ELF-1 (cell line): ENCODE results near the gene TAAR5.
"Not testable (repeated sequence)": the region's sequence is repeated elsewhere in the genome, so short reads cannot be mapped to it uniquely, and the experiment has no call there.

Source experiments
- DNase-seq: peaks from one replicate; pipeline ENCODE4 v3.0.0-alpha.2; 2016; ENCODE audit warnings: low read depth, low spot score

Gene TAAR5, protein sequence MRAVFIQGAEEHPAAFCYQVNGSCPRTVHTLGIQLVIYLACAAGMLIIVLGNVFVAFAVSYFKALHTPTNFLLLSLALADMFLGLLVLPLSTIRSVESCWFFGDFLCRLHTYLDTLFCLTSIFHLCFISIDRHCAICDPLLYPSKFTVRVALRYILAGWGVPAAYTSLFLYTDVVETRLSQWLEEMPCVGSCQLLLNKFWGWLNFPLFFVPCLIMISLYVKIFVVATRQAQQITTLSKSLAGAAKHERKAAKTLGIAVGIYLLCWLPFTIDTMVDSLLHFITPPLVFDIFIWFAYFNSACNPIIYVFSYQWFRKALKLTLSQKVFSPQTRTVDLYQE

DNA sequence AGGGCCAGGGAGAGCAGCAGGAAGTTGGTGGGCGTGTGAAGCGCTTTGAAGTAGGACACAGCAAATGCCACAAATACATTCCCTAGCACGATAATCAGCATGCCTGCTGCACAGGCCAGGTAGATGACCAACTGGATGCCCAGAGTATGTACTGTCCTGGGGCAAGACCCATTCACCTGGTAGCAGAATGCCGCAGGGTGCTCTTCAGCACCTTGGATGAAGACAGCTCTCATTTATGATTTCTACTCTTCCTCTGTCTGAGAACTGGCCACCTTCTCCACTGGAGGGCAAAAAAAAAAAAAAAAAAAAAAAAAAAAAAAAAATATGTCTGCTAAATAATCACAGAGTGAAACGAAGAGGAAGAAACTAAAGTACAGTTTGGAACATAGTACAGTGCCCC lies at the start of gene TAAR5:
Gene TAAR5, minus strand, starts transcription at position 288 of the 400 bp plus-strand sequence. Its CDS starts 55 bp downstream, at position 233.
- DNase-seq: no peak

DNA sequence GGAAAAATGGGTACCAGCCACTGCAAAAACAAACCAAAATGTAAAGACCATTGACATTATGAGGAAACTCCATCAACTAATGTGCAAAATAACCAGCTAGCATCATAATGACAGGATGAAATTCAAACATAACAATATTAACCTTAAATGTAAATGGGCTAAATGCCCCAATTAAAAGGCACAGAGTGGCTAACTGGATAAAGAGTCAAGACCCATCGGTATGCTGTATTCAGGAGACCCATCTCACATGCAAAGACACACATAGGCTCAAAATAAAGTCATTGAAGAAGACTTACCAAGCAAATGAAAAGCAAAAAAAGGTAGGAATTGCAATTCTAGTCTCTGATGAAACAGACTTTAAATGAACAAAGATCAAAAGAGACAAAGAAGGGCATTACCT lies 47.6 kb upstream of the TAAR5 start:
- not testable (repeated sequence) for DNase-seq

DNA sequence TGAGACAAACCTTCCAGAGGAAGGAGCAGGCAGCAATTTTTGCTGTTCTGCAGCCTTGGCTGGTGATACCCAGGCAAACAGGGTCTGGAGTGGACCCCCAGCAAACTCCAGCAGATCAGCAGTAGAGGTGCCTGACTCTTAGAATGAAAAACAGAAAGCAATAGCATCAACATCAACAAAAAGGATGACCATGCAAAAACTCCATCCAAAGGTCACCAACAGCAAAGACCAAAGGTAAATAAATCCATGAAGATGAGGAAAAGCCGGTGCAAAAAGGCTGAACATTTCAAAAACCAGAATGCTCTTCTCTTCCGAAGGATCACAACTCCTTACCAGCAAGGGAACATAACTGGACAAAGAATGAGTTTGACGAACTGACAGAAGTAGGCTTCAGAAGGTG lies 46.4 kb upstream of the TAAR5 start:
- not testable (repeated sequence) for DNase-seq

DNA sequence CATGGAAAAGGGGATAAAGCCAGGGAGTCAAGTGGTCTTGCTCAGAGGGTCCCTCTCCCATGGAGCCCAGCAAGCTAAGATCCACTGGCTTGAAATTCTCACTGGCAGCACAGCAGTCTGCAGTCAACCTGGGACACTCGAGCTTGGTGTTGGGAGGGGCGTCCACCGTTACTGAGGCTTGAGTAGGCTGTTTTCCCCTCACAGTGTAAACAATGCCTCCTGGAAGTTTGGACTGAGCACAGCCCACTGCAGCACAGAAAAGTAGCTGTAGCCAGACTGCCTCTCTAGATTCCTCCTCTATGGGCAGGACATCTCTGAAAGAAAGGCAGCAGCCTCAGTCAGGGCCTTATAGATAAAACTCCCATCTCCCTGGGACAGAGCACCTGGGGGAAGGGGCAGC lies 45.7 kb upstream of the TAAR5 start:
- not testable (repeated sequence) for DNase-seq

GRCh38 chr6:132634796-132635195 lies 45.3 kb upstream of the TAAR5 start:
- DNase-seq: no peak

GRCh38 chr6:132633362-132633761 lies 43.8 kb upstream of the TAAR5 start:
- peak; percentile 5 for DNase-seq

DNA sequence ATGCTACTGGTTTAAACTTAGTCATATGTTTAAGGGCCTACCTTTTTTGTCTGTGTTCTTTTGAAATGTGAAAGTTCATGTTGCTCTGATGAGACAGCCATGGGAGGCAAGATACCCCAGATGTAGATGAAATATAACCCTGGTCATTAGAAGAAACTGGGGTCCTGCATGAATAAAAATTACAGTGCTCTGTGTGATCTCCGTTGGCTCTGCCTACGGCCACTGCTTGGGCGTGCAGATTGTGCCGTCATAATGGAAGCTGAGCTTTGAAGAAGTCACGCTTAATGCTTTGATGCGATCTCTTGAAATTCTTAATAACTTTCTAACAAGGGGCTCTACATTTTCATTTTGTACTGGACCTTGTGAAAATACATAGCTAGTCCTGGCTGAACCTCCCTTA lies 34.6 kb upstream of the TAAR5 start, which contains the start of gene TAAR2:
Gene TAAR2, minus strand, starts transcription at position 101 of the 400 bp plus-strand sequence. Its CDS starts 0 bp downstream, at position 101.
- no peak for DNase-seq

- no peak for DNase-seq
These were observed 33.7 kb upstream of the TAAR5 start for GRCh38 chr6:132623106-132623845.

- no peak for DNase-seq
These were observed 27.1 kb upstream of the TAAR5 start for GRCh38 chr6:132616677-132617076.

GRCh38 chr6:132614554-132614953 lies 25.0 kb upstream of the TAAR5 start:
- DNase-seq: no peak

- no peak for DNase-seq
These were observed 23.0 kb upstream of the TAAR5 start for GRCh38 chr6:132612449-132613108.

DNA sequence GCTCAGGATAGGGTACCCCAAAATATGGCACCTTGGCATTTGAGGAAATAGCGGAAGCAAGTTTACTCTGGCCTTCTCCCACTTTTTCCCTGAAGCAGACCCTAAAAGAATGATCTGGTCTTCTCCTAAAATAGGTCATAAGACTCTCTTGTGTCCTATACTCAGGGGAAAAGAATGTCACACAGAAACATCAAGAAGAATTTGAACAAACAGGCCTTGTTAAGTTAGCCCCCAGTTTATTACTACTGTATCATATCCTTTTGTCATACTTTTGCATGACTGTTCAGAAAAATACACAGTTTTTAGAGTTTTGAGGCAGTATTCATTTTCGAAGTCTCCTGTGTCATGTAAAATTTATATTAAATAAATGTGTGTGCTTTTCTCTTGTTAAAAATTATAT lies 22.1 kb upstream of the TAAR5 start:
- no peak for DNase-seq

DNA sequence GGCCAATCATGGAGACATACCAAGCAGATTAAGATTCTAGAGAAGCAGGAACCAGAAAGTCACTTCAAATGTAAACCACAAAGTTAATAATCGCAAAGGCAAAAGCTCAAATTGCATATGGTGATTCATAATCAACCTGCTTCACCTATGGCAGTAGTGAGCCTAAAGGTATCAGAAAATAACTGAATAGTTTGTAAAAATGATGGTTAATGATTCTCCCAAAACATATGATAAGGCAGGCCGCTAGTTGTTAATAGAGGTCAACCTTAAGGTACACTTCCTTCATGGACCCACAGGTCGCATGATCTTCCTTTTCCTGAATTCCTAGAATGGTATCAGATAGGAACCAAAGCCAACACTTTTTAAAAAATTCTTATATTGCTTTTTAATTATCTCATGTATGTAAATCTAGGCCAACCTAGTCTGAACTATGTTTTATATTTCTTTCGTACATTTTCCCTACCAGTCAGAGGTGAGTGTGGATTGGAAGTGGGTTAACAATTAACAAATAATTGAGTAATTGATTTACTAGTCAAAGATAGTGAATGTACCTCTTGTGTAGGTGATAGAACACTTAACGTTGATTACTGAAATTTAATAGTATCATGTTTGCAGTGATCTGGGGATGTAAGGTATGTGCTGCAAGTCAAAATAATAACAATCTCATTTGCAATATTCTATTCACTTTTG lies 18.1 kb upstream of the TAAR5 start:
- DNase-seq: no peak

GRCh38 chr6:132604635-132605152 lies 15.2 kb upstream of the TAAR5 start:
- no peak for DNase-seq

- not testable (repeated sequence) for DNase-seq
These were observed 11.4 kb upstream of the TAAR5 start for GRCh38 chr6:132600900-132601299.

DNA sequence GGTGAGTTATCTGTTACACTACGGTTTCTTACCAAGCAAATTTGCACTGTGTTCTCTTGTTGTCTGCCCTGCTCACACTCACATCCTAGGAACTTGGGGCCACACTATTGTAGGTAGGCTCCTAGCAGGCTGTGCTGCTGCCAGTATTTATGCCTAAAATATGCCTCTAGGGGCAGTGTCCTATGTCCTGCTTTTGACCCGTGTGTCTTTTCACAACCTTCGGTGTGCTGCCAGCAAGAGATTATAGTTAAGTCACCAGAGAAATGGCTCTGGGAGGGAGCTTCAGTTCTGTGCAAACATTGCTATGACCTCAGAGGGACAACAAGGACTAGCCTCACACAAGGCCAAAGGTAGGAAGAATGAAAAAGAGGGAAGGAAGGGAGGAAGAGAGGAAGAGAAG lies 8.9 kb upstream of the TAAR5 start:
- peak; percentile 8 for DNase-seq

DNA sequence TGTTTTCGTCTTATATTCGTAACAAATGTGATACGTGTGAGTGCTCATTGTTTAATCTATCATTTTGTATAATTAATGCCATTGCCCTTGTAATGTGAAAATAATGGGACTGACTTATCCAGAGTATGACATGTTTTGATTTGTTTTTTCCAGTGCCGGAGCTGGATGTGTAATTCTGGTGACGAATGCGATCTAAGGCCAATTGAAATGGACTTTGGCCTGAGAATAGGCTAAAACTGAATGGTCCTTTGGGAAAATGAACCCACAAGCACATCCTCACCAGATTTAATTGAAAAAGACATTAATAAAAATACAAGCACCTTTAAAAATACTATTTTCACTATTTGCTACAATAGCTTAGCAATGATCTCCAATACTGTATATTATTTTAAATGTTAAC lies 6.7 kb upstream of the TAAR5 start:
- no peak for DNase-seq

DNA sequence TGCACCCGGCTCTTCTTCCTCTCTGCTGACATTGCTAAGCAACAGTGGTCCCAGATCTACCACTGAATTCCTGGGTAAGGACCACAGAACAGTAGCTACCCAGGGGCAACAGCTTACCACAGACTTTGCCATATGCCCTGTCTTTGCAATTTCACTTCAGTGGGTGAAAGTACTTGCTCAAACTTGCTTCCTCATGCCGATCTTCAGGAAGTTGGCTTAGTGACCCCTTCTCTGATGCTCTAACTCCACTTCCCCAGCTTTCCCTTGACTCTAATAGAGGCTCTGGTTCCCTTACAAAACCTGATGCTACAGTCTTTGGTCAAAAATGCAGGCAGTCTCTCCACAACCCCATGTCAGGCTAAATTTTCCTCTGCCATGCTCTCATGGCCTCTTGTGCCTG lies 3.3 kb upstream of the TAAR5 start:
- no peak for DNase-seq

GRCh38 chr6:132590362-132590761 lies 821 bp upstream of the TAAR5 start:
- DNase-seq: no peak

DNA sequence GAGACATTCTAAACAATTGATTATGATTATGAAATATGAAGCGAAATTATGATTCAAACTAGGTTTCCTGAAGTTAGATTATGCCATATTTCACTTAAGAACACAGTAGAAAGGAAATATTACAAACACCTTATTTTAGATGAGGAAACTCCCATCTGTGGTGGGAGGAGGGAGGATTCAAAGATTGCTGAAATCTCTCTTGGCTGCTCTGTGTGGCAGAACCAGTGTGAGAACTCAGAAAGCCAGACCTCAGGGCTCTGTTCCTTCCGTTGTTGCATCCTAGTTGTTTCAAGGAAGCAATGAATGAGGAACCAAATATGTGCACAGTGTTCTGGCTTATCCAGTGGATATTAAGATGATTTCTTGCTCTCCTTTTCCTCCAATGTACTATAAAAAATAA lies 2.1 kb downstream of the TAAR5 start:
- no peak for DNase-seq

GRCh38 chr6:132584698-132585097 lies 4.8 kb downstream of the TAAR5 start:
- DNase-seq: no peak

- DNase-seq: no peak
These were observed 17.8 kb downstream of the TAAR5 start for GRCh38 chr6:132571774-132572173.
